Measurements from ENCODE around the gene ZNF80.

Gene ZNF80

DNA sequence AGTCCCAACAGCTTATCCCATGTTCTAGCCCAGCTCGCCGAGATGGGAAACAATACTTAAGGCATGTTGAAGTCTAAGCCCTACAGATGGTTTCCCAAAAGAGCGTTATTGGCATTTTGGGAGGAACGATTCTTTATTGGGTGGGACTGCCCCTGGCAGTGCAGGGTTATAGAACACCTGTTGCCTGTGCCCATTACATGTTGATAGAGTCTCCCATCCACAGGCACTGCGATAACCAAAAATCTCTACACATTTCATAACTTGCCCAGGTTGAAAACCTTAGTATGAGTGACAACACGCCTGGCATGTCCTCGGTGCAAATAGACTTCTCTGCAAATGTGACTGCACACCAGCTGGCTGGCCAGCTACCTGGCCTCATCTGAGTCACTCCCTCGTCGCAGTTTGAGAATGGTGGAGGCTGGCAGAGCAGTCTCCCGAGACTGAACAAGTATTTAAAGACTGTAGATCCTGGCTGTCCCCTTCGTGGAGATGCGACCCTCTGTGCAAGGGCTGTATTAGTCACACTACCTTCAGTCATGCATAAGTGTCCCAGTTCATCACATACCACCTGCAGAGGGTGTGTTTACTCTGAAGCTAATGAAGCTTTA, 18.7 kb downstream of the ZNF80 start:
- no peak for DNase-seq

DNA sequence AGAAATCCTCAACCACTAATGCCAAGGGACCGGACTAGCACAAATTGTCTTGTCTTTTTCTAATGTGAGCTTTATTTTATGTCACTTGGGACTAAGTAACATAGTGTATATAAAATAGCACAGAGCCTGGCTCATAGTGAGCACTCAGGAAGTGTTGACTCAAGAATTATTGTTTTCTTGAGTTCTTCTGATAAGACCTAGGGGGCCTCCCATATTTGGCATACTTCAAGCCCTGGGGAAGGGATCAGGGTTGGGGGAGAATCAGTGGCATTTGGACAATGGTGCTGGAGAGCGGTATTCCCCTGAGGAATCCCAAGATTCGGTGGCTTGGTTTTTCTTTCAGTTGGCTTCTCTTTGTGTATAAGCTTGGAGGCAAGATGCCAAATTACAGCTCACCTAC, 19.4 kb downstream of the ZNF80 start:
- no peak for DNase-seq

GRCh38 chr3:114217266-114217665, 20.1 kb downstream of the ZNF80 start:
- no peak for DNase-seq

DNA sequence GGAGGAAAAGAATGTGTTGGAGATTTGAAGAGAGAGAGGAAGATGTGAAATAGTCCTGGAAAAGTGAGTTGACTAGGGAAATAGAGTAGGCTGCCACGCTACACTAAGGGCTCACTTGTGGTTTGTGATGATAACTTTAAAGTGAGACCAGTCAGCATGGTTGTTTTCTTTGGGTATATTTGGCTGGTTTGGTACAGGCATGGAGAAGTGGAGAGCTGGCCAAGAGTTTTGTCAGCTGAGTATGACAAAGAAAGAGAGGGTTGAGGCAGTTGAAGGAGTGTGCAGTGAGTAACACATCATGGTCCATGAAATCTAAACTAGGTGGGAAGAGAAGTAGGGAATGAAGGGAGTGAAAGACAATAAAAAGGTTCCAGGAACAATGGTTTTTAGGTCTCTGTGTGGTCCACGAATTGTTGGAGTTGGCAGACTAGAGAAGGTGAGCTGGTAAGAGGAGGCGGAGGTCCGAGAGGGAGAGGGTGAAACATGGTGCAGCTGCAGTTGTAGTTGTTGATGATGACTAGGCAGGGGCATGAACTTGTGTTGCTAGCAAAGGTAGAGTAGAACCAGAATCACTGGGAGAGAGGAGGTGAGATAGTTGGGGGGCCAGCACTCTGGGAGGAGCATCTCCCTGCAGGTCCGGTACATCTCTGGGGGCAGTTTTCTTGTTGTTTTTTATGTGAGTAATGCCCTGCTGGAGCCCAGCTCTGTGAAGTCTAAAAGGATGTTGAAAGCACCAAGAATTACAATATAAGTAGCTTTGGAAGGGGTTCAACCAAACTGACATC, 21.0 kb downstream of the ZNF80 start:
- DNase-seq = no peak

DNA sequence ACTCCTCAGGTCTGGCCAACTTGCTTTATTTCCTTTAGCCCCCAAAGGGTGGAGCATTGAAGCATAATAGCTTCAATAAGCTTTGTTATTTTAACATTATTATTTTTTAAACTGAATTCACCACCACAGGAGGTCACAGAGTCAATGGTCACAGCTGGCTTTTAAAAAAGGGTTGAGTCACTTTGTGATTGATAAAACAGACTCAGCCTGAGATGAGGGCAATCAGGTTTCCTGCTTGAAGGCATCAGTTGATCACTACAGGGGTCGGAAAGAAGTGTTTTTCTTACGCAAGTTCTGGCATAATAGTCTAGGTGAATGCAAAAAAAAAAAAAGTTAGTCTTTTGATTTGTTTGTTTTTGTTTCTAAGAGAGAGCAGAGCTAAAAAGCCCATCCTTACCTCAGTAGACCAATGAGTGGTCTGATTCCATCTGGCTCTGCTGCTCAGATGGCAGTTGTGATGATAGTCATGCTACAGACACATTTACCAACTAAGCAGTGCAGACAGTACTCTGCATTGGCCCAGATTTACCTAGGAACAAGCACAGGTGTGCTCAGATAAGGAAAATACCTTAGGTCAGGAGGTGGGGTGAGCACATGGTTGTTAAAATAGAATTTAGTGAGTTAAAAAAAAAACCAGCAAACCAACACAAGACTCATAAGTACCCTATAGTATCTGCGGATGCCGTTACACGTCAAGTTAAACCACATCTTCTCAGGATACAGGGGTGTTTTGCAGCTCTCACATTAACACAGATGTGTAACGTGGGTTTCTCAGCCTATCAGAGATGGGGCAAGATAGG, 22.6 kb downstream of the ZNF80 start:
- DNase-seq = peak; percentile 41 to 44

DNA sequence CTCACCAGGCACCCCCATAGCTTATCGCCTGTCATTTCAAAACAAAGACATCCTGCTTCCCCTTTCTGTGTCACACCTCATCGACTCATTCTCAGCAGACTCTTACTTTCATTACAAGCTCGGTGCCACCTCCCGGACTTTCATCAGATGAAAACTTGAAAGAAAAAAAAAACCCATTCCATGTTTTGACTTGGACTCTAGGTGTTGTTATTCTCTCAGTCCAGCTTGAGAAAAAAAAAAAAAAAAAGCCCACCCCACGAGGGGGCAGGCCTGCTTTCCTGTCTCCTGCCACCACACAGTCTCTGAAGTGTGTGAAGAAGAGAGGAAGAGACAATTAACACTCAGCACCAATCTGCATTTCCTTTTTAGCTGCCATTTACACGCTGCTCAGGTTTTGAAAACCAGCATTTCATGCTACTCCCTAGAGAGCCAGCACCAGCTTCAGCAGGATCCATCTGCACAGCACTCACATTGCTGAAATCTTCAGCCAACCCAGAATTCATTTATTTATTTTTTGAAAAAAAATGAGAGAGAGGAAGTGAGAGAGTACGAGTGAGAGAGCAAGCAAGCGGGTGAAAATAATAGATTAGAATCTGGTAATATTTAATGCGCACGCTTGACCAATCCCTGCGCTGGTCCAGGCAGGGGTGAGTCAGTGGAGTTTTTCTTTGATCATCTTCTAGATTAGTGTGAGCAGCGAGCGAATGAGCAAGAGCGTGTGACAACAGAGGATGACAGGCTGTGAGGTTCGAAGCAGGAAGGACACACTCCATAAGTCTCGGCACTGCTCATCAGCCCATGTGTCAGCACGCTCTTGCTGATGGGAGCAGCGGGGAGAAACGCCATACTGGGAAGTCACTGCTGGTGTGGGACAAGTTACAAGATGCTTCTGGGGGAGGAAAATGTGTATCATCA, 23.5 kb downstream of the ZNF80 start:
- peak; percentile 77 to 80 for DNase-seq

DNA sequence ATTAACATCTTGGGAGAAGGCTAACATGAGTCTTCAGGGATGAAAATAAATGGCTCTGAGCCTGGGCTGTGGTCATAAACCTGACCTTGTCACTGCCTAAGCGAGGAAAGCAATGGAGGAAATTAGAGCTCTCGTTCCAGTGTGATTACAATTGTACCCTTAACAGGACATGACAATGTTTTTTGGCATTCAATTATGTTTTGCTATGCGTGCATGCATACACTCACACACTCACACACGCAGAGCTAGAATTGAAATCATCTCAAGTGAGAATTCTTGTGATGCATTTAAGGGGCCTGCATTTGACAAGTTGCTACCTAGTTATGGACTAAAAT, 24.1 kb downstream of the ZNF80 start:
- DNase-seq = no peak

GRCh38 chr3:114212646-114213045, 24.7 kb downstream of the ZNF80 start:
- DNase-seq = no peak

GRCh38 chr3:114207768-114208167, 29.6 kb downstream of the ZNF80 start:
- no peak for DNase-seq

GRCh38 chr3:114206342-114206741, 31.0 kb downstream of the ZNF80 start:
- no peak for DNase-seq

DNA sequence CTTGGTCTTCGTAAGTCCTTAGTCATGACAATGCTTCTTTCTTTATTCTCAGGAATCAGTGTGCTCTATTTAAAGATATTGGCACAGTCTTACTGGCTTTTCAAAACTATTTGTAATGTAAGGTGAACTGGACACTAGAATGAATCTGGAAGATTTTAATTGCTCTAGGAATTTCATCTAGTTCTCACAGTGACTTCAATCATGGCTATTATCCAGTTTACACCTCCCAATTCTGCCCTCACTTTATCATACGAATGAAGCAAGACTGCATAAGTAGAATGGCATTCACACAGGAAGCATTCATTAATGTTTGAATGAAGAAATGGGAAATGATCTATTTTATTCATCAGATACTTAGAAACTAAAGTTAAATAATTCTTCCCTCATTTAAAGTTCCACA, 31.8 kb downstream of the ZNF80 start:
- no peak for DNase-seq

GRCh38 chr3:114194750-114195149, 42.6 kb downstream of the ZNF80 start:
- DNase-seq = no peak

- DNase-seq = no peak
Measured at GRCh38 chr3:114192136-114192535, 45.2 kb downstream of the ZNF80 start.

DNA sequence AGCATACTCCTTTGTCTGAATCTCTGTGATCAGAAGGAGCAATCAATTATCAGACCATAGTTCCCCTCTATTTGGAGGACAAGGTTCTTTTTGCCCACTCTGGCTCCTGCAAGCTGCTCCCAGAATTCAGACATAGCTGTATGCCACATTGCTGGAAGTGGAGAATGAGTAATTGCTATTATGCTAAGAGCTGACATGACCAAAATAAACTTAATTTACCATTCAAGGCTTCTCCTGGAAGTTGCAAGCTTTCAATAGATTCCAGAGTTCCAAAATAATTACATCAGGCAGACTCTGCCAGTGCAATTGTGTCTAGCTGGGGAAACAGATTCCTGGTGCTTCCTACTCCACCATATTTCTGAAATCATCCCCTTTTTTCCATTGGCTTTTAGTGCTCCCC, 50.9 kb downstream of the ZNF80 start:
- no peak for DNase-seq
